HG02981 (cell line): ENCODE data around the gene TTC17.
"Not testable (repeated sequence)": the region's sequence is repeated elsewhere in the genome, so short reads cannot be mapped to it uniquely, and the experiment has no call there.

Experiments
- ATAC-seq: cut with Tn5 transposase; IDR thresholded peaks from one replicate; pipeline ENCODE4 v1.9.1; 2021; ENCODE audit warnings: mild to moderate bottlenecking, moderate library complexity; ENCODE audit not compliant: unreplicated experiment

TTC17 gene

DNA sequence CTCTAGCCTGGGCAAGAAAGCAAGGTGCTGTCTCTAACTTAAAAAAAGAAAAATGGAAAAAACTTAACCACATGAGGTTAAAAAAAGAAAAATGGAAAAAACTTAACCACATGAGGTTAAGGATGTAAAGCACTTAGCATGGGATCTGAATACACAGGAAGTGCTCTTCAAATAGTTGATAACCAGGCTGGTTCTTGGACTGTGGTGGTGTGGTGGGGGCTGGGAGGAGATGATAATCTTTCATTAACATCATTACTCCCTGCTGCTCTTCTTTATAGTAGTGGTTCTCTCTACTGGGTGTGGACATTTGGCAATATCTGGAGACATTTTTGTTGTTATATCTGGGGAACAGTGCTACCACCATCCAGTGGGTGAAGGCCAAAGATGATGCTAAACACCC lies 88.4 kb downstream of the TTC17 start:
- ATAC-seq: no peak

DNA sequence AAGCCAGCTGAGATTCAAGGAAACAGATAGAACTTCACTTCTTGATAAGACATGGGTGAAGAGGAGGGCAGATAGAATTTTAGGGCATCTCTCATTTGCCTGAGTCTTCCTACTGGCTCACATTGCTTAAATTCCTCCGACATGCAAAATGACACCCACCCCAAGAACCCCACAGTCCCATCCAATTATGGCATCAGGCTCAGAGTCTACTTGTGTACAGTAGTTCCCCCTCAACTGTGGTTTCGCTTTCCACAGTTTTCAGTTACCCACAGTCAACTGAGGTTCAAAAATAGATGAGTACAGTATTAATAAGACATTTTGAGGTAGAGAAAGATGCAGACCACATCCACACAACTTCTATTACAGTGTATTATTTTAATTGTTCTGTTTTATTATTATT lies 99.8 kb downstream of the TTC17 start:
- no peak for ATAC-seq

DNA sequence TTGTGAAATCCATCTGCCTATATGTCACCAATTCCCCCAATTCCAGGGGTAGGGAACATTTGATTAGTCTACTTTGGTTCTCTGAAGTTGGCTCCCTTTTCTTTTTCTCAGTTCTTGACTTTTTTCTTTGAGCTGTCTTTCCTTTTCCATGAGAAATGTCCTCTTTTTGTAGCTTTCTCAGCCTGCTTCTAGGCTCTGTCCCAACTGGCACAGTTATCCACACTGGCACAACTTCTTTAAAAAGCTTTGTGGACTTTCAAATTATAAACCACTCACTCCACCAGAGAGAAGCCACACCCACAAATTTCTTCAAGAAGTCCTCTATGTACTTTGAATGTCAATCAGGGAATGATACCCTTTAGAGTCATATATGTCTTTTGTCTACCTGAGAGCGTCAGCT lies 100.5 kb downstream of the TTC17 start:
- ATAC-seq: no peak

DNA sequence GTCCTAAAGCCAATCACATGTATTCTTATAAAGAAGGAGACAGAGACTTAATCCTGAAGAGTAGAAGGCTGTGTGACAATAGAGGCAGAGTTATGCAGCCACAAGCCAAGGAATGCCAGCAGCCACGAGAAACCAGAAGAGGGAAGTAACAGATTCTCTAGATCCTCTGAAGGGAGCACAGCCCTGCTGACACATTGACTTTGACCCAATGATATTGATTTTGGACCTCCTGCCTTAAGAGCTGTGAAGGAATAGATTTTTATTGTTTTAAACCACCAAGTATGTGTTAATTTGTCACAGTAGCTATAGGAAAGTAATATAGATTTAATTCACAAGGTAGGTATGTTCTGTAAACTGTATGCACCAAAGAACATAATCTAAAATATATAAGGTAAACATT lies 103.6 kb downstream of the TTC17 start:
- ATAC-seq: no peak

DNA sequence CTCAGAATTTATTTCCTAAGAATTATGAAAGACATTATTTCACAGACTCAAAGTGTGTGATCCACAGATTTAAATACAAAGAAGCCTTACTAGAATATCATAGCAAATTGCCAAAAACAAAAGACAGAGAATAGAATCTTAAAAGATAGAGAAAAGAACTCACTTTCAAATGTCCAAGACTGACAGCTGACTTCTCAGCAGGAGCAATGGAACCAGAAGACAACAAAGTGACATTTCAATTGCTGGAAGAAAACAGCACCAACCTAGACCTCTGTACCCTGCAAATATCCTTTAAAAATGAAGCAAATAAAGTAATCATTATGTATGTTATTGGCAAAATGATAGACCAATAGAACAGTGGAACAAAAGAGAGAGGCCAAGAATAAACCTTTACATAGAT lies 109.2 kb downstream of the TTC17 start:
- no peak for ATAC-seq

GRCh38 chr11:43477491-43477890 lies 118.8 kb downstream of the TTC17 start:
- ATAC-seq: not testable (repeated sequence)

DNA sequence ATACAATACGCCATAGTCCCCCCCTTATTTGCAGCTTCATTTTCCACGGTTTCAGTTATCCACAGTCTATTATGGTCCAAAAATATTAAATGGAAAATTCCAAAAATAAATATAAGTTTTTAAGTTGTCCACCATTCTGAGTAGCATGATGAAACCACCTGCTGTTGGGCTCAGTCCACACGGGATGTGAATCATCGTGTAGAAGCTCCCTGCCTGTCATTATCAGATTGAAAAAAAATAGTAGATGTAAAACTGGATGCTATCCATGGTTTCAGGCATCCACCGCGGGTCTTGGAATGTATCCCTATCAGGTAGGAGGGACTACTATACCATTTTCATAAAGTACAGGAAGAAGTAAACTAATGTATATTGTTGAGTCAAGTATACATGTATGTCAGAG lies 127.4 kb downstream of the TTC17 start:
- no peak for ATAC-seq

- ATAC-seq: no peak
Measured at GRCh38 chr11:43489869-43490465, 131.2 kb downstream of the TTC17 start.

- ATAC-seq: no peak
Measured at GRCh38 chr11:43492701-43493100, 134.0 kb downstream of the TTC17 start.

GRCh38 chr11:43493431-43493830 lies 134.7 kb downstream of the TTC17 start:
- ATAC-seq: no peak

- ATAC-seq: no peak
Measured at GRCh38 chr11:43497144-43497543, 138.4 kb downstream of the TTC17 start.

DNA sequence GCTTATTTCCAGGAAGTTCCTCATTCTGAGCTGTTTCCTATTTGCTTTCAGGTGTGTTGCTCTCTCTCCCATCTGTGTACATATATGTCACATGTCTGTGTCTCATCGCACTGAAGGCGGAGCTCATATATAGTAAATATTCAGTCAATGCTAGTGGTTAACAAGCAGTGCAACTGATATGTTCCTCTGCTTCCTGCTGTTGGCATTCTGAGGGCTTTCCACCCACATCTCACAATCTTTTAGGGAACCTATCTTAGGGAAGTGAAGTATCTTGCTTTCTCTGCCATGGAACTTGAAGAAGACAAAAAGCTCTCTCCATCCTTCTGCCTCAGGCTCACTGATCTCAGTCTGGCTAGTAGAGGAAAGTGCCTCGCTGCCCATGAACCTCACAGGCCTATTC lies 139.8 kb downstream of the TTC17 start:
- no peak for ATAC-seq

DNA sequence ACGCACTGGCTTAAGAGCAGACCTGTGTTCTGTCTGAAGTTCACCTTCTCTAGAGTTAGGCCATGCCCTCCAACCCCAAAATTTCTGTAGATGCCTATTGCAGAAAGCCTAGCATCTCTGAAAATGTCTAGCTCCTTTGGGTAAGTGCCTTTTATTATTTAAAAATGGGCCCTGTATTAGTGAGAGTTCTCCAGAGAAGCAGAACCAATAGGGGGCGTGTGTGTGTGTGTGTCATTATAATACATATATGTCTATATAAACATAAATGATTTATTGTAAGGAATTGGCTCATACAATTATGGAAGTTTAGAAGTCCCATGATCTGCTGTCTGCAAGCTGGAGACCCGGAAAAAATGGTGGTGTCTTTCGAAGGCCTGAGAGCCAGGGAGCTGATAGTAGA lies 144.7 kb downstream of the TTC17 start:
- no peak for ATAC-seq

DNA sequence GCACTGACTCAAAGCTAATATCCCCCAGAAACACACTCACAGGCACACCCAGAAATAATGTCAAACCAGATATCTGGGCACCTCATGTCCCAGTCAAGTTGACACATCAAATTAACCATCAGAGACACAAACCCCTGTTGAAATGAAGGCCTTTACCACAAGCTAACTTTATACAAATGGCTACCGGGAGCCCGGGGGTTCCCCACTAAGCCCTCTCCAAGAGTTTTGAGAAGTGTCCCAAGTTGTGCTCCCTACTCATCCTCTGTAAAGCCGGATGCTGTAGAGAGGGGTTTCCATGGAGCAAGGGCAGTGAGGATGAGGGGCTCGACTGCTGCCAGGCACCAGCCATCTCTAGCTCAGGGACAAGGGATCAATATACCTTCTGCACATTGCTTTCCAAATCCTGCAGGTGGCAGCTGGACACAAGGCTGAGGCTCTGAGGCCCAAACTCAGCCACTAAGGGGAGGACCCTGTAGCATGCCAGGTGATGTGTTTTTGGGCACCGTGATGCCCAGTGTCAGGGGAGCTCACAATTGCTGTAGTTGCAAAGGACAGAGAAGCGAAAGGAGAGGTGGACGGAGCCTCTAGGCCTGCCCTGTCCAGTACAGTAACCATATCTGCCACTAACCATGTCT lies 145.7 kb downstream of the TTC17 start:
- no peak for ATAC-seq

DNA sequence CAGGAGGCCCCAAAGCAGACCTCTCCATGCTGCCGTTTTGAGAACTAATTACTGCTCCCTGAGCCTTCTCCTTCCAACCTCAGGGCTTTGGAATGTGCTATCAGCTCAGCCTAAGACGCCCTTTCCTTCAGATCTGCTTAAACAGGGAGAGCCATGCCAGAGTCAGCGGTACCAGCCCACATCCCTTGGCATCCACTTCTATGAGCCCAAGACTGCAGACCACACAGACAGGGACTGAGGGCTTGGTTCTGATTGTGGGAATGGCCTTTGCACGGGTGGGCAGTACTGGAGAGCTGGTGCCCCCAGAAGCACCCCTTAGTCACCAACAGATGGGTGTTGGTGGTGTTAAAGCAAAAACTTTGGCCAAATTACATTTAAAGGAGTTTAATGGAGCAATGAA lies 146.5 kb downstream of the TTC17 start:
- no peak for ATAC-seq

DNA sequence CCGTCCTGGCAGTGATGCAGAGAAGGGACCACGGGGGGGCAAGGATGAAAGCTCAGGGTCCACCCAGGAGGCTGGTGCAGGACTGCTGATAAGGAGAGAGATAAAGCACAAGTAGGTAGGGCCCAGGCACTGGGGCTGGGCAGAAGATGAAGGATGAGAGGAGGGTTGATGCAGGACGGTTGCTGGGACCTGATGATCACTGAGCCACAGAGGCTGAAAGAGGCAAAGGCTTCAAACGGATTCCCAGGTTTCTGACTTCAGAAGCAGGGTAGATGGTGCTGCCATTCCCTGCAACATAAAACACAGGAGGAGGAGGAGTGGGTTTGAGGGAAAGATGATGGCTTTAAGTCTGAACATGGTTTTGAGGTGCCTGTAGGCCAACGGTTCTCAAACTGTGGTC lies 148.5 kb downstream of the TTC17 start:
- ATAC-seq: no peak

DNA sequence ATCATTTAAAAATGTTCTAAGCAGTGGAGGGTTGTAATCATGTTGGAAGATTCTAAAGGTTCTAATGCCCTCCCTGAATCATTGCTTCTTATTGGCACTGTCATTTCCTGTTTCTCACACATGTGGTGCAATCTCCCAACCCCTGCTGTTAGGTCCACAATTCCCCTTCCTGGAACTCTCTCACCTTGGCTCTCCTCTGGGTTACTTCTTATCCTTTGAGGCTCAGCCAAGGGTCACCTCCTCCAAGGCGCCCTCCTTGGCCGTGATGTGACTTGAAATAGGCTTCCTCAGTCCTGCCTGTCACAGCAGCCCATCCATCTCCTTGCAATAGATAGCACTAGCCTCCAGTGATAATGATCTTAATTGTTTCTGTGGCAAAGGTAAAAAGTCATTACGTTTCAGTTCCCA lies 149.8 kb downstream of the TTC17 start:
- no peak for ATAC-seq

DNA sequence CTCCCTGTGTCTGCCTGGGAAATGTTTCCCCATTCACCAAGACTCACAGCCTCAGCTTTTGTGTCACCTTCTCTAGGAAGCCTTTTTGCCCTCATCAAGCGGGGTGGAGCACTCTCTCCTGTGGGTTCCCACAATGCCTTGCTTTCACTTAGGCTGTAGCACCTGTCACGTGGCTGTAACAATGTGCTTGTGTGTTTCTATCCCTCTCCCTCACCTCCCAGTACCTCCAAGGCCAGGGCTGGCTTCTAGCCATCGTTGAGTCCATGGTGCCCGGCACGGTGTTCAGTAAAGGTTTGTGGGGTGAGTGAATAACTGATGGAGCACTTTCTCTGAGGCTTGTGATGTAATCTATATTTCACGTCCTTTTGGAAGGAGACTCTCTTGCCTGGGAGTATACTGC lies 153.2 kb downstream of the TTC17 start:
- no peak for ATAC-seq

DNA sequence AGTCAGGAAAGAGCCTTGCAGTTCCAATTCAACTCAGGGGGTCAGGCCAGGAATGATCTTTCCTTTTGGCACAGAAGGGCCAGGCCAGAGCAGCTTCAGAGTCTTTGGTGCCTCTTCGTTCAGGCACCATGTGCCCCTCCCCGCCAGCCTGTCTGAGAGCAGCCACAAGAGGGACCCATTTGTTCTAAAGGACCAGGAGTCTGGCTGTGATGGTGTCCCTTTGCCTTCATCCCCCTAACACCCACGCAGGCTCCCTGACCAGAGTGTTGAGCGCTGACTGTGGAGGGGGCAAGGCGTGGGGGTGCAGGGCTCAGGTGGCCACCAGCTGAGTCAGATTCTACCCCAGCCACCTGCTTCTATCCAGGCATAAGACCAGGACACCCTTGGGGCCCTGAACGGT lies 156.4 kb downstream of the TTC17 start:
- no peak for ATAC-seq

DNA sequence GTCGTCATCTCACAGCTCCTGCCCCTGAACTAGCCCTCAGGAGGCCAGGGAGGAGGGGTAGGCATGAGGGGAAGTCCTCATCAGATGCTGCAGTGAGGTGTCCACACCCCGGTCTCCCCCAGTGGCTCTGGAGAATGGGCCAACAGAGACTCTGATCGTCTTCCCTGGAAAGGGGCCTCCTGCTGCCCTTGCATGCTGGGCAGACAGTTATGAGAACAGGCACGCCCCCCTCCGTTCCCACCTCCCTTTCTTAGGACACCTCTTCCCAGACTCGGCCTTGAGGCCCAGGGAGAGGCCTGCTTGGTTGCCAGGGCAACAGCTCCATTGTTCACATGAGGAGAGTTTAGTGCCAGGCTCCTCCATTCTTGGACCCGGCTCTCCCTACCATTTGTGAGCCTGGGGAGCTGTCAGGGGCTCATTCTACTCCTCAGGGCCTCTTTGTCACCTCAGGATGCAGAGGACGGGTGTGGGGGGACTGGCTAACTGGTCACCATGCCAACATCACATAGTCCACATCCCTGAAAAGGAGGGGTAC lies 157.7 kb downstream of the TTC17 start:
- no peak for ATAC-seq

DNA sequence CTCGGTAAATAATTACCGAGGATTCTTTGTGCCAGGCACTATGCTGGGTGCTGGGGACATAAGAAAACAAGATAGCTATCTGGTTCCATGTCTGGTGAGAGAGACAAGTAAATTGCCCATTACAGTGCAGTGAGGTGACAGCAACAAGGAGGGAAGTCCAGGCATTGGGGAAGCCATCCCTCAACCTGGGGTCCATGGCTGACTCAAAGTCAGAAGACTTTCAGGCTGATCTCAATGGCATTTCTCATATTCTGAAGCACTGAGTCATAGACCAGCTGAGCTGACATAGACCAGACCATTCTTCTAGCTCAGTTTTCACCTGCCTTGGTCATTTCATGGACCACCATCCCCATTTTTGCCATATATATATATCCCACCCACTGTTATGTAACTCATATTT lies 158.8 kb downstream of the TTC17 start:
- no peak for ATAC-seq

DNA sequence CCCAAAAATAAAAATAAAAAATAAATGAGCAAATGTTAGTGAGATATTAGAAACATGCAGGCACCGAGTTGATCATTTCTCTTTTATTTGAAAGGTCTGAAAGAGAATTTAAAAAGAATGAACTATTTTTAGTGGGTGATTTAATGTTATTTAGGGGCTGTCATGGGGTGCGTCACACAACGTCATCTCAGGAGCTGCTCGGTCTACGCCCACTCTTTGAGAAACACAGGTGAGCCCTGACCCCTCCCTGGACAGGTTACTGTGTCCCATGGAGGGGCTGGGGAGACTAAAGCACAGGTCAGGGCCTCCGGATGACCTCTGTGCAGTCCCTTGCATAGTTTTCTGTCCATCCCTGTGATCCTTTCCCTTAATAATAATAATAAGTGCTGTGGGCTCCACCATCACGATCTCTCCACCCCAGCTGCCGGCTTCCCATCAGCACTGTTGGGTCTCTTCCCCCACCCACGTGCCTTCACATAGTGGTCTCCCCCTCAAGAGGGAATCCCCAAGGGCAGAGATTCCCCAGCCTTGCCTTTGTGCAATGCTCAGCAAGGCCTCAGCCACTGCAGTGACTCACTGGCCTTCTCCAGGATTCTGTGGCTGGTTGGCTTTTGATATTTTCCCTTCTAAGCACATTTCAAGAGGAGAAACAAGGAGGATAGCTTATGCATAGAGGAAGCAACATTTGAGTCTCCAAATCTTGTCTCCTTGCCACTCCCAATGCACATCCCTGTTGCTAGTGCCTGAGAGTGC lies 159.9 kb downstream of the TTC17 start:
- no peak for ATAC-seq
